Measurements from ENCODE around the gene DNASE1L1.

GRCh38 chrX:154413142-154413541 lies 4.1 kb upstream of the DNASE1L1 start:
- TF ChIP-seq CTCF (IDR thresholded peaks at IDR 0.05; ENCODE audit: borderline replicate concordance, extremely low read depth, low read length, poor library complexity, severe bottlenecking) (no peak), EZH2 (IDR thresholded peaks at IDR 0.05; ENCODE audit: borderline replicate concordance, low read depth, low read length, severe bottlenecking) (no peak)

All from DND-41 (cell line).